GM18505 (cell line): ENCODE measurements around the gene ZNF774.
A peak's percentile ranks its signal among the peaks of the same experiment; 100 is the strongest.

Experiments used
- ATAC-seq: cut with Tn5 transposase; IDR thresholded peaks from one replicate; pipeline ENCODE4 v1.9.1; 2021; ENCODE audit not compliant: unreplicated experiment
- POLR2A ChIP-seq: IDR thresholded peaks from 4 replicates; pipeline ENCODE4 v1.6.1; 2011; ENCODE audit warnings: borderline replicate concordance; ENCODE audit not compliant: insufficient read depth, insufficient read length; ENCODE audit errors: extremely low read depth

The ZNF774 gene

GRCh38 chr15:90358124-90359033 lies 6.3 kb downstream of the ZNF774 start:
- ATAC-seq = no peak
- no peak for TF ChIP-seq POLR2A

- ATAC-seq = no peak
- no peak for TF ChIP-seq POLR2A
Observed at GRCh38 chr15:90360746-90361145, 8.7 kb downstream of the ZNF774 start.

GRCh38 chr15:90362936-90363212 lies 10.8 kb downstream of the ZNF774 start:
- TF ChIP-seq POLR2A = no peak
- ATAC-seq = no peak

- no peak for ATAC-seq
- no peak for TF ChIP-seq POLR2A
Observed at GRCh38 chr15:90364251-90364650, 12.2 kb downstream of the ZNF774 start.

- no peak for TF ChIP-seq POLR2A
- no peak for ATAC-seq
Observed at GRCh38 chr15:90365414-90366055, 13.5 kb downstream of the ZNF774 start.

GRCh38 chr15:90367576-90367975 lies 15.5 kb downstream of the ZNF774 start:
- no peak for ATAC-seq
- TF ChIP-seq POLR2A = no peak

GRCh38 chr15:90375071-90375470 lies 23.0 kb downstream of the ZNF774 start:
- TF ChIP-seq POLR2A = no peak
- no peak for ATAC-seq

- no peak for ATAC-seq
- TF ChIP-seq POLR2A = no peak
Observed at GRCh38 chr15:90376789-90377188, 24.7 kb downstream of the ZNF774 start.

GRCh38 chr15:90379263-90379662 lies 27.2 kb downstream of the ZNF774 start:
- ATAC-seq = no peak
- TF ChIP-seq POLR2A = no peak

- no peak for TF ChIP-seq POLR2A
- no peak for ATAC-seq
Observed at GRCh38 chr15:90381515-90381914, 29.4 kb downstream of the ZNF774 start.

GRCh38 chr15:90382320-90382719 lies 30.2 kb downstream of the ZNF774 start:
- ATAC-seq = no peak
- no peak for TF ChIP-seq POLR2A

- TF ChIP-seq POLR2A = no peak
- ATAC-seq = no peak
Observed at GRCh38 chr15:90386221-90386620, 34.1 kb downstream of the ZNF774 start.

- peak; percentile 89 for ATAC-seq
- peak; percentile 90 for TF ChIP-seq POLR2A
Observed at GRCh38 chr15:90387534-90388461, 35.7 kb downstream of the ZNF774 start, which contains the start of gene IQGAP1. Gene IQGAP1 (plus strand): TSS chr15:90388242. CDS start chr15:90388342, 100 bp downstream.

GRCh38 chr15:90388462-90389380 lies 36.6 kb downstream of the ZNF774 start:
- peak; percentile 40 for ATAC-seq
- TF ChIP-seq POLR2A = no peak
